Kidney (tissue), 14 donors: Measurements from ENCODE around the gene GNG13. TPM values are rescaled to one million over a fixed set of nuclear protein-coding genes. Genes with fewer than 3 reads are reported as not detected.

Experiments used
- DNase-seq, 5 donors: peaks; one replicate each; pipeline ENCODE4 v3.0.0-alpha.2; 2013 to 2020
- FAIRE-seq: peaks from 2 replicates; lab custom pipeline; 2012; peaks lifted over from hg19 to GRCh38; lab: Jason Lieb, UNC
- H3K27ac ChIP-seq, 2 donors: one replicate each; pipeline ENCODE4 v1.7.0; 2013; ENCODE audit warnings: low read depth in 2 of 2, low read length in 2 of 2, inconsistent platforms in 1 of 2
- H3K27me3 ChIP-seq: one replicate; pipeline ENCODE4 v1.7.1; 2013; ENCODE audit warnings: low read length, inconsistent platforms; ENCODE audit not compliant: control insufficient read depth, insufficient read depth
- H3K36me3 ChIP-seq, 3 donors: one replicate each; pipeline versions ENCODE4 v1.7.0 to v1.7.1; 2013; ENCODE audit warnings: low read length in 3 of 3, control low read depth in 1 of 3, inconsistent platforms in 1 of 3; ENCODE audit not compliant: insufficient read depth in 3 of 3, control insufficient read depth in 2 of 3
- H3K4me1 ChIP-seq, 3 donors: one replicate each; pipeline versions ENCODE4 v1.7.0 to v1.7.1; 2013; ENCODE audit warnings: low read length in 3 of 3, inconsistent platforms in 1 of 3, low read depth in 1 of 3; ENCODE audit not compliant: control insufficient read depth in 2 of 3, insufficient read depth in 2 of 3
- H3K4me3 ChIP-seq, 3 donors: one replicate each; pipeline versions ENCODE4 v1.7.0 to v1.8.1; 2013; ENCODE audit warnings: low read length in 3 of 3, control low read depth in 1 of 3, inconsistent platforms in 1 of 3
- H3K9ac ChIP-seq, 3 donors: one replicate each; pipeline versions ENCODE4 v1.7.0 to v1.7.1; 2013; ENCODE audit warnings: low read length in 3 of 3, control low read depth in 1 of 3, inconsistent platforms in 1 of 3
- H3K9me3 ChIP-seq, 3 donors: one replicate each; pipeline versions ENCODE4 v1.7.0 to v1.7.1; 2013; ENCODE audit warnings: low read length in 3 of 3, control low read depth in 1 of 3, inconsistent platforms in 1 of 3; ENCODE audit not compliant: control insufficient read depth in 2 of 3, insufficient read depth in 1 of 3
- CTCF ChIP-seq: IDR thresholded peaks from 3 replicates; pipeline ENCODE4 v1.5.1; 2012; ENCODE audit warnings: mild to moderate bottlenecking, moderate library complexity, borderline replicate concordance; ENCODE audit not compliant: insufficient read depth; ENCODE audit errors: extremely low read depth
- intact Hi-C: fragments of 100-400 bp; cut with DNase I; formaldehyde crosslinking; loops from one replicate; pipeline ENCODE4 v1.11.1; 2022
- polyA plus RNA-seq: library from polyadenylated mRNA; stranded (reverse); fragments of 350-450 nt; fragmentation: Illumina TruSeq; extraction: RNeasy Lipid Tissue Mini Kit (QIAGEN cat#74804); gene quantifications from one replicate; pipeline ENCODE4 v1.2.3, GENCODE V29; 2014; ENCODE audit warnings: low read depth, low replicate concordance; ENCODE audit not compliant: insufficient read depth
- total RNA-seq: library from RNA; stranded (reverse); fragmentation: NEBNext Ultra II Directional; extraction: Animal tissue kit (Norgen Biotek cat#: 25700); gene quantifications from one replicate; pipeline ENCODE4 v1.2.1, GENCODE V29; 2021
- donor health status: control.
- donor health status: control.
- donor health status: control.
- donor health status: control.
- donor health status: control.
- donor health status: DM: yes; HTN: yes; CAD: no.
- donor health status: Normal renal cell carcinoma (clear cell type).

Gene GNG13
- total and polyA plus RNA-seq, 2 donors from 2014 or later, result not detected

GRCh38 chr16:795580-796229, 4.8 kb downstream of the GNG13 start:
- Histone ChIP-seq H3K36me3 (no peaks in the 10 kb centered on the region), H3K27ac (no peak overlapping the region), H3K27me3 (no peaks in the 10 kb centered on the region), H3K4me1 (no peaks in the 10 kb centered on the region), H3K9me3 (no peaks in the 10 kb centered on the region), H3K4me3 (no peak overlapping the region), H3K9ac (no peak overlapping the region)
- intact Hi-C loops, result no loop called here
- FAIRE-seq, result no peak
- TF ChIP-seq CTCF, result no peak
- no peak for DNase-seq

GRCh38 chr16:794853-795466, 5.6 kb downstream of the GNG13 start:
- Histone ChIP-seq H3K27me3 (no peaks in the 10 kb centered on the region), H3K27ac (no peak overlapping the region), H3K9ac (no peak overlapping the region), H3K9me3 (no peaks in the 10 kb centered on the region), H3K4me1 (no peaks in the 10 kb centered on the region), H3K36me3 (no peaks in the 10 kb centered on the region), H3K4me3 (no peak overlapping the region)
- no peak for TF ChIP-seq CTCF
- DNase-seq (no peak), FAIRE-seq (no peak)
- intact Hi-C loops, result no loop called here

- Histone ChIP-seq H3K27me3 (no peaks in the 10 kb centered on the region), H3K9ac (no peak overlapping the region), H3K4me3 (no peak overlapping the region), H3K9me3 (no peaks in the 10 kb centered on the region), H3K4me1 (peaks cover 0 to under 1% (median 0%) of the 10 kb centered on the region in 3 donors), H3K27ac (no peak overlapping the region), H3K36me3 (no peaks in the 10 kb centered on the region)
- DNase-seq (no peak), FAIRE-seq (no peak)
- intact Hi-C loops, result no loop called here
- no peak for TF ChIP-seq CTCF
Observed at GRCh38 chr16:794091-794822, 6.3 kb downstream of the GNG13 start.
